ENCODE measurements around the gene MRPL38.

DNA sequence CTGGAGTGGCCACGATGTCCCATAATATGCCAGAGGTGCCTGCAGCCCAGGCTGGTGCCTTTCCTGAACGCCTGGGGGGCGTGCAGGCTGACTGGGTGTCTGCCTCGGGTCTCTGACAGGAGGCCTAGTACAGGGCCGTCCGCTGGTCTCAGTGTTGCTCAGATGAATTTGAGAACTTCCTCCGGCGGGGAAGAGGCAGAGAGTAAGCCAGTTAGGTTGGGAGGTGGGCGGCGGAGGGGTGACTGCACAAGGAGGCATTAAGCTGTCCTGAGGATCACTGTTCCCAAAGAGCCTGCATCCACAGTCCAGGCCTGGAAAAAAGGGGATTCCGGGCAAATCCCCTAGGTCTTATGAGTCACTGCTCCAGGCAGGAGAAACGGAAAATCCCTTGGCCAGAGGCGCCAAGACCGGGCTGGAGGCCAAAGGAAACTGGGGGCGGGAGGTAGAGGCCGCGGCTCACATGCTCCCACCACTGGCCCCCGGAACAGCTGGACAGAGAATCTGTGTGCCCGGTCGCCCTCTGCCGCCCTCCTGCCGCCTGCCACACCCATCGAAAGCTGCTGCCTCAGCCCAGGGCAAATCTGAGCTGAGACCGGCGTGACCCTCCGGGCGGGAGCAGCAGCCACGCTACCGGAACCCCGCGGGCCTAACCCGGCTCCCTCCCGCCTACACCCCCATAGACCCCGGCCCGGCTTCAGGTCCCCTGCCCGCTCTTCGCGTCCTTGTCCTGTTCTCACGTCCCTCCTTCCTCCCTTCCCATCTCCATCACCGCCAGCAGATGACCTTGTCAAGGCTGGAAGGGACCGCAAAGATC is 27.5 kb downstream of the MRPL38 start:
- peak; percentile 8 to 79 (median 73) for TF ChIP-seq POLR2A (IDR thresholded peaks at IDR 0.05)
- peak in 1 of 7 experiments; percentile 26 for TF ChIP-seq CTCF (IDR thresholded peaks at IDR 0.05)
